Ishikawa (cell line): ENCODE results near the gene FBXO21.

Source experiments
- CEBPB ChIP-seq: IDR thresholded peaks from 2 replicates; pipeline ENCODE4 v1.6.1; 2012
- CREB1 ChIP-seq: IDR thresholded peaks from 2 replicates; pipeline ENCODE4 v1.6.1; 2012; ENCODE audit warnings: low read depth
- EGR1 ChIP-seq: IDR thresholded peaks from 2 replicates; pipeline ENCODE4 v1.6.1; 2012
- EP300 ChIP-seq: IDR thresholded peaks from 2 replicates; pipeline ENCODE4 v1.6.1; 2012; ENCODE audit warnings: borderline replicate concordance
- FOXM1 ChIP-seq: IDR thresholded peaks from 2 replicates; pipeline ENCODE4 v1.6.1; 2012; ENCODE audit warnings: low read depth, borderline replicate concordance
- NFIC ChIP-seq: IDR thresholded peaks from 2 replicates; pipeline ENCODE4 v1.6.1; 2012
- RAD21 ChIP-seq: IDR thresholded peaks from 2 replicates; pipeline ENCODE4 v1.6.1; 2012; ENCODE audit warnings: low read depth
- TAF1 ChIP-seq: IDR thresholded peaks from 2 replicates; pipeline ENCODE4 v1.6.1; 2012; ENCODE audit warnings: low read depth, mild to moderate bottlenecking
- TCF12 ChIP-seq: IDR thresholded peaks from 2 replicates; pipeline ENCODE4 v1.6.1; 2012; ENCODE audit warnings: low read depth
- TEAD4 ChIP-seq: IDR thresholded peaks from 2 replicates; pipeline ENCODE4 v1.6.1; 2012
- YY1 ChIP-seq: IDR thresholded peaks from 2 replicates; pipeline ENCODE4 v1.6.1; 2012; ENCODE audit warnings: low read depth
- ZBTB7A ChIP-seq: IDR thresholded peaks from 2 replicates; pipeline ENCODE4 v1.6.1; 2012; ENCODE audit warnings: low read depth
- TF ChIP-seq, protein P1 (sequence below): IDR thresholded peaks from 2 replicates; pipeline ENCODE4 v1.6.1; 2012
- TF ChIP-seq, protein P2 (sequence below): IDR thresholded peaks from 2 replicates; pipeline ENCODE4 v1.6.1; 2012; ENCODE audit warnings: low read depth, mild to moderate bottlenecking
- TF ChIP-seq, protein P3 (sequence below): IDR thresholded peaks from 2 replicates; pipeline ENCODE4 v1.6.1; 2012

FBXO21 gene

DNA sequence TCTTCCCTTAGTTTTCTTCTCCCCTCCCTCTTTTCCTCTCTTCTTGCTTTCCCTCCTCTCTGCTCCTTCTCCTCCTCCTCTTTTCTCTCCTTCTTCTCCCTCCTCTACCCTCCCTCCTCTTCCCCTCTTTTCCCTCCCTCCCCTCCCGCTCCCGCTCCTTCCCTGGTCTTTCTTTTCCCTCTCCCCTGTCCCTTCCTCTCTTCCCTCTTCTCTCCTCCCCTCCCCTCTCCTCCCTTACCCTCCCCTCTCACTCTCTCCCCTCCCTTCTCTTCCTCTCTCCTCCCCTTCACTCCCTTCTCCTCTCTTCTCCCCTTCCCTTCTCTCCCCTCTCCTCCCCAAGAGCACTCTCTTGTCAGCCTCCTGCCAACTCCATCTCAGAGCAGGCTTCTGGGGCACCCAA is 17.4 kb upstream of the FBXO21 start:
- TF ChIP-seq TEAD4 (no peak), CREB1 (no peak), TAF1 (no peak), EGR1 (no peak)
- TF ChIP-seq, protein P1, sequence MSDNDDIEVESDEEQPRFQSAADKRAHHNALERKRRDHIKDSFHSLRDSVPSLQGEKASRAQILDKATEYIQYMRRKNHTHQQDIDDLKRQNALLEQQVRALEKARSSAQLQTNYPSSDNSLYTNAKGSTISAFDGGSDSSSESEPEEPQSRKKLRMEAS: no peak
- TF ChIP-seq, protein P2, sequence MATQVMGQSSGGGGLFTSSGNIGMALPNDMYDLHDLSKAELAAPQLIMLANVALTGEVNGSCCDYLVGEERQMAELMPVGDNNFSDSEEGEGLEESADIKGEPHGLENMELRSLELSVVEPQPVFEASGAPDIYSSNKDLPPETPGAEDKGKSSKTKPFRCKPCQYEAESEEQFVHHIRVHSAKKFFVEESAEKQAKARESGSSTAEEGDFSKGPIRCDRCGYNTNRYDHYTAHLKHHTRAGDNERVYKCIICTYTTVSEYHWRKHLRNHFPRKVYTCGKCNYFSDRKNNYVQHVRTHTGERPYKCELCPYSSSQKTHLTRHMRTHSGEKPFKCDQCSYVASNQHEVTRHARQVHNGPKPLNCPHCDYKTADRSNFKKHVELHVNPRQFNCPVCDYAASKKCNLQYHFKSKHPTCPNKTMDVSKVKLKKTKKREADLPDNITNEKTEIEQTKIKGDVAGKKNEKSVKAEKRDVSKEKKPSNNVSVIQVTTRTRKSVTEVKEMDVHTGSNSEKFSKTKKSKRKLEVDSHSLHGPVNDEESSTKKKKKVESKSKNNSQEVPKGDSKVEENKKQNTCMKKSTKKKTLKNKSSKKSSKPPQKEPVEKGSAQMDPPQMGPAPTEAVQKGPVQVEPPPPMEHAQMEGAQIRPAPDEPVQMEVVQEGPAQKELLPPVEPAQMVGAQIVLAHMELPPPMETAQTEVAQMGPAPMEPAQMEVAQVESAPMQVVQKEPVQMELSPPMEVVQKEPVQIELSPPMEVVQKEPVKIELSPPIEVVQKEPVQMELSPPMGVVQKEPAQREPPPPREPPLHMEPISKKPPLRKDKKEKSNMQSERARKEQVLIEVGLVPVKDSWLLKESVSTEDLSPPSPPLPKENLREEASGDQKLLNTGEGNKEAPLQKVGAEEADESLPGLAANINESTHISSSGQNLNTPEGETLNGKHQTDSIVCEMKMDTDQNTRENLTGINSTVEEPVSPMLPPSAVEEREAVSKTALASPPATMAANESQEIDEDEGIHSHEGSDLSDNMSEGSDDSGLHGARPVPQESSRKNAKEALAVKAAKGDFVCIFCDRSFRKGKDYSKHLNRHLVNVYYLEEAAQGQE: no peak

DNA sequence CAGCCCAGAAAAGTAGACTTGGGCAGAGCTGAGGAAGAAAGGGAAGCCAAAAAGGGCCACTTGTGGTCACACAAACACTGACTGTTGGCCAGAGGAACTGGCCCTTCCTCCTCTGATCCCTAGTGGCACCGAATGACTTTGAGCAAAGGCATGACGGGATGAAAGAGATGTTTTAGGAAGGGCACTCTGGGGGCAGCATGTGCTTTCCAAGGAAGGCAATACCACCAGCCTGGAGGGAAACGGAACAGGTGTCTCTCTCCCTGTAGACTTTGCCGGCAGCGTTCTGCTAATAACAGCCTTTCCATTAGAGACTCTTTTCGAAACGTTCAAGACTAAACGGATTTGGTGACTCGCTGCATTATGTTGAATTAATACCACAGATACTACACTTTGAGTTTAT is 12.3 kb upstream of the FBXO21 start:
- TF ChIP-seq FOXM1 (no peak), TCF12 (no peak)

DNA sequence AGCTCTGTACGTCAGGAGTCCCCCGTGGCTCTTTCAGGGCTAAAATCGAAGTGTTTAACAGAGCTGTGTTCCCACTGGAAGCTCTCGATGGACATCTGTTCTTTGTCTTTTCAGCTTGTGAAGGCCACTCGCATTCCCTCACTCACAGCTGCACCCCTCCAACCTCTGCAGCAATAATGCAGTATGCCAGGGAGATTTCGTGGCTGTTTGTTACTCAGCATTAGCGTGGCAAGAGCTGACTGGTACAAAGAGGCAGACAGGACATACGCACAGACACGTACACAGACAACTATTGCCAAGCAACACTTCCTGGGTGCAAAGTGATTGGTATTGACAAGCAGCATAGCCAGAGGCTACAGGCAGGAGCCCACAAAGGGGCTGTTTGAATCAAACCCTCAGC is 11.8 kb upstream of the FBXO21 start:
- TF ChIP-seq CEBPB (no peak), NFIC (no peak), TCF12 (no peak), ZBTB7A (no peak), TAF1 (no peak), EP300 (no peak), FOXM1 (no peak), TEAD4 (no peak), YY1 (no peak), EGR1 (no peak), RAD21 (no peak), CREB1 (no peak)
- TF ChIP-seq, protein P2: no peak
- TF ChIP-seq, protein P3, sequence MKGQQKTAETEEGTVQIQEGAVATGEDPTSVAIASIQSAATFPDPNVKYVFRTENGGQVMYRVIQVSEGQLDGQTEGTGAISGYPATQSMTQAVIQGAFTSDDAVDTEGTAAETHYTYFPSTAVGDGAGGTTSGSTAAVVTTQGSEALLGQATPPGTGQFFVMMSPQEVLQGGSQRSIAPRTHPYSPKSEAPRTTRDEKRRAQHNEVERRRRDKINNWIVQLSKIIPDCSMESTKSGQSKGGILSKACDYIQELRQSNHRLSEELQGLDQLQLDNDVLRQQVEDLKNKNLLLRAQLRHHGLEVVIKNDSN: no peak
- TF ChIP-seq, protein P1: no peak

DNA sequence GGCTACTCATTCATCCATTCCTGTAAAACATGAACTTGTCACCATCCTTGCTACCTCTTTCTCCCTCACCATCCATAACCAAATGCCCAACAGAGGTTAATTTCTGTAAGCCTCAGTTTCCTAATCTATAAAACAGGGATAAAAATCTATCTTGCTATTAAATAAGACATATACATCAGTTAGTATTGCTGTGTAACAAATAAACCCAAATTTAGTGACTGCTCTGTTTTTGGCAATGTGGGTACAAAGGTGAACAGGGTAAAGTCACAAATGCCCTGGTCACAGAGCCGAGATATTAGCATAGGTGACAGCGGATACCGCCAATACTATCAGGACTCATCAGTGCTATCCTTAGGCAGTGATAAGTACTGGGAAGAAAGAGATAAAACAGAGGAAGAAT is 3.6 kb upstream of the FBXO21 start:
- TF ChIP-seq TAF1 (no peak), FOXM1 (no peak), YY1 (no peak), CEBPB (no peak), RAD21 (no peak), NFIC (no peak), ZBTB7A (no peak), CREB1 (no peak), EP300 (no peak), EGR1 (no peak), TCF12 (no peak), TEAD4 (no peak)
- TF ChIP-seq, protein P3: no peak
- TF ChIP-seq, protein P1: no peak
- TF ChIP-seq, protein P2: no peak

DNA sequence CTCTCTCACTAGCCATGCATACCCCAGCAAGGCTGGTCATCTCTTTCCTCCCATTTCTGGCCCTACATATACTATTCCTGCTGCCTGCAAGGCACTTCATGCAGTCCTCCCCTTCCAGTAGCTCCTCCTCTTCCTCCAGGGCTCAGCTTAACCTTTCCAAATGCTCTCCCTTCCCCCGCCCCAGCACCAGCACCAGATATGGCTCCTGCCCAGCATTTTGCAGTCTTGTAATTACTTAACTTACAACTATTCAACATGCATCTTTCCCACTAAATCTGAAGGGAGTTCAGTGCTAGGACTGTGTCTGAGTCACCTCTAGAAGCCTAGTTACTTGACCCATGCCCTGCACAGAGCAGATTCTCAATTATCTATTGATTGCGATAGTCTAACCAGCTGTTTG is 1.8 kb upstream of the FBXO21 start:
- TF ChIP-seq NFIC: no peak
